ENCODE data around the gene DBNDD1. TPM values are rescaled to one million over a fixed set of nuclear protein-coding genes. Genes with fewer than 3 reads are reported as not detected.

DBNDD1 gene
- total RNA-seq, 1 donor from 2014 or later = 40.7 TPM

DNA sequence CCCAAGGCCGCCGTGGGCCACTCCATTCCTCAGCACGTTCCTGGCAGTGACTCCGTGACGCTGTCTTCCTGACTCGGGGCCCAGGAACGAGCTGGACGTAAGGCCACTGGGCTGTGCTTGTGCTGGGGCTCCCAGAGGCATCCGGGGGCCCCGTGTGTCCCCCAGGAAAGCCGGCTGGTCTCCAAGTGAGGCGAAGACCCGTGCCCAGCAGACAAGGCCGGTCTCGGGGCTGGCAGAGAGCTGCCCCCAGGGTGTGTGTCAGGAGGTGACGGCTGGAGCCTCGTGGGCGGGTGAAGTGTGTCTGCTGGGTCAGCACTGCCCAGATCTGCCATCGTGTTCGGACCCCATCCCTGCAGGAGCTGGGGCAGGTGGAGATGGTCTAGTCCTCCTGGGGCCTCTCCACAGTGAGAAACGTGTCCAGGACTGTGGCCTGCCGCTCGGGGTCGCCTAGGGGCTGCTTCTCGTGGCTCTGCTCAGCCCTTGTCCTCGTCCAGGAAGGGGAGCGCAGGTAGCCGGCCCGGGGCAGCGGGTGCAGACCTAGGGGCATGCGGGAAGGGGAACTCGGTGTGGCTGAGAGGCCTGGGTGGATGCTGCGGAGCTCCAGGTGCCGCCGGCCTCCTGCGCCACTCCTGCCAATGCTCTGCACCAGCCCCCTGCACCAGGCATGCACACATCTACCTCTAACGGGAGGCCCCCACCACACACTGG lies 13.1 kb downstream of the DBNDD1 start:
- TF ChIP-seq, protein P1, sequence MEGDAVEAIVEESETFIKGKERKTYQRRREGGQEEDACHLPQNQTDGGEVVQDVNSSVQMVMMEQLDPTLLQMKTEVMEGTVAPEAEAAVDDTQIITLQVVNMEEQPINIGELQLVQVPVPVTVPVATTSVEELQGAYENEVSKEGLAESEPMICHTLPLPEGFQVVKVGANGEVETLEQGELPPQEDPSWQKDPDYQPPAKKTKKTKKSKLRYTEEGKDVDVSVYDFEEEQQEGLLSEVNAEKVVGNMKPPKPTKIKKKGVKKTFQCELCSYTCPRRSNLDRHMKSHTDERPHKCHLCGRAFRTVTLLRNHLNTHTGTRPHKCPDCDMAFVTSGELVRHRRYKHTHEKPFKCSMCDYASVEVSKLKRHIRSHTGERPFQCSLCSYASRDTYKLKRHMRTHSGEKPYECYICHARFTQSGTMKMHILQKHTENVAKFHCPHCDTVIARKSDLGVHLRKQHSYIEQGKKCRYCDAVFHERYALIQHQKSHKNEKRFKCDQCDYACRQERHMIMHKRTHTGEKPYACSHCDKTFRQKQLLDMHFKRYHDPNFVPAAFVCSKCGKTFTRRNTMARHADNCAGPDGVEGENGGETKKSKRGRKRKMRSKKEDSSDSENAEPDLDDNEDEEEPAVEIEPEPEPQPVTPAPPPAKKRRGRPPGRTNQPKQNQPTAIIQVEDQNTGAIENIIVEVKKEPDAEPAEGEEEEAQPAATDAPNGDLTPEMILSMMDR (conservative IDR thresholded peaks at IDR 0.05; ENCODE audit: low read depth, low read length) = no peak
- DNase-seq (ENCODE audit: low read depth) = no peak
- H3K4me3 ChIP-seq (ENCODE audit: low read depth, low read length) = no peak overlapping the region

DNA sequence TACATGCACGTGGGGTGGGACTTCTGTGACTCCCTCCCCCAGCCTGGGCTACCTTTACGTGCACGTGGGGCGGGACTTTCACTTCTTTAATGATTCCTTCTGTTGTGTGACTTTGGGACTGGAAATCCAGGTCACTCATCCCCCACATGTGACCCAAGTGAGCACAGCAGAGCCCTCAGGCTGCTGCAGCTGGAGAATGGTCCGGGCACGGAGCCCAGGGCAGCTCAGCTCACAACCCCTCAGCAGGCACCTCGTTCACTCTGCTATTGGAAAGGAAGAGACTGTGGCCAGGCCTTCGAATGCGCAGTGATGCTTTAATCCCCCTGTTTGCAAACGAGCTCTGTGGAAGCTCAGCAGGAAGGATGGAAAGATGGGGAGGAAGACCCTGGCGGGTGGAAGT lies 14.7 kb downstream of the DBNDD1 start:
- TF ChIP-seq, protein P1 (conservative IDR thresholded peaks at IDR 0.05; ENCODE audit: low read depth, low read length) = no peak
- DNase-seq (ENCODE audit: low read depth) = no peak
- no peak overlapping the region for H3K4me3 ChIP-seq (ENCODE audit: low read depth, low read length)

DNA sequence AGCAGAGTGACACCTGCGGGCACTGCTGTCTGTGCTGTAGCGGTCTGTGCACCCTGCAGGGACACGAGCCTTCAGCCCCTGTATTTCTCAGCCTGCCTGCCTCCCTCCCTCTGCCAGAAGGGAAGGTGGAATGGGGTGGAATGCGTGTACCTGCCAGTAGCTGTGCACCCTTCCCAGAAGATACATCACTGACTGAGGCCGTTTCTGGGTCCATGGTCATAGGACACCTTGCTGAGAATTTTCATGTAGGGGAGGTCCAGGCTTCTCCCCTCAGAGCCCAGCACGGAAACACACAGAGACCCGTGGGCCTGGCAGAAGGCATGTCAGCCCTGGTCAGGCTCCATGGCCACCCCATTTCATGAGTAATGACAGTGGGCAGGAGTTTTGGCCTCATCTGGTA lies 16.5 kb downstream of the DBNDD1 start:
- DNase-seq (ENCODE audit: low read depth) = no peak
- TF ChIP-seq, protein P1 (conservative IDR thresholded peaks at IDR 0.05; ENCODE audit: low read depth, low read length) = no peak
- H3K4me3 ChIP-seq (ENCODE audit: low read depth, low read length) = no peak overlapping the region

DNA sequence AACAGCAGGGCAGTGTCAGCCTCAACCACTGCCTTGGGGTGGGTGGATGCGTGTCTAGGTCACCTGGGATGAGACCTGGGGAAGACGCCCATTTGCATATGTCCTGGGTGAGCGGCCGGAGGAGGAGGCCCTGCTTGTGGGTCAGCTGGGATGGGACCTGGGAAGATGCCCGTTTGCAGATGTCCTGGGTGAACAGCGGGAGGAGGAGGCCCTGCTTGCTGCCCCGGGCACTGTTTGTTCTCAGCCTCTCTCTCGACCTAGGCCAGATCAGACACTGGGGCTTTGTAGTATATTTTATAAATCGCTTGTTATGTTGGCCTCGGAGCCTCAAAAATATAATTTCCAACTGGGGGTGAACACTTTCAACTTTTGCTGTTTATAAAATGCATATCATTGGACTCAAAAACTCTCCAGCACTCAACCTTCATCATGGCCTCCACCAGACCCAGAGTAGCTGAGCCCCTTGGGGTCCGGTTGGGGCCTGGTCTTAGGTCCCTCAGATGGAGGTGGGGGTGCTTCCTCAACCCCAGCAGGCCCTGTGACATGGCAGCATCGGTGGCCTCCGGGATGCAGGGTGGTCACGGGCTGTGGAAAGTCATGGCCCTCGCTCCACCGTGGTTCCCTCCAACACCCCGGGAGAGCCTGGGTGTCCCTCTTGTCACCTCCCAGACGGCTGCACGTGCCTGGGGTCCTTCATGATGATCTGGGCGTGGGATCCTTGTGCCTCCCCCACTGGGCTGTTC lies 17.3 kb downstream of the DBNDD1 start:
- no peak for DNase-seq (ENCODE audit: low read depth)
- TF ChIP-seq, protein P1 (conservative IDR thresholded peaks at IDR 0.05; ENCODE audit: low read depth, low read length) = no peak
- H3K4me3 ChIP-seq (ENCODE audit: low read depth, low read length) = no peak overlapping the region

DNA sequence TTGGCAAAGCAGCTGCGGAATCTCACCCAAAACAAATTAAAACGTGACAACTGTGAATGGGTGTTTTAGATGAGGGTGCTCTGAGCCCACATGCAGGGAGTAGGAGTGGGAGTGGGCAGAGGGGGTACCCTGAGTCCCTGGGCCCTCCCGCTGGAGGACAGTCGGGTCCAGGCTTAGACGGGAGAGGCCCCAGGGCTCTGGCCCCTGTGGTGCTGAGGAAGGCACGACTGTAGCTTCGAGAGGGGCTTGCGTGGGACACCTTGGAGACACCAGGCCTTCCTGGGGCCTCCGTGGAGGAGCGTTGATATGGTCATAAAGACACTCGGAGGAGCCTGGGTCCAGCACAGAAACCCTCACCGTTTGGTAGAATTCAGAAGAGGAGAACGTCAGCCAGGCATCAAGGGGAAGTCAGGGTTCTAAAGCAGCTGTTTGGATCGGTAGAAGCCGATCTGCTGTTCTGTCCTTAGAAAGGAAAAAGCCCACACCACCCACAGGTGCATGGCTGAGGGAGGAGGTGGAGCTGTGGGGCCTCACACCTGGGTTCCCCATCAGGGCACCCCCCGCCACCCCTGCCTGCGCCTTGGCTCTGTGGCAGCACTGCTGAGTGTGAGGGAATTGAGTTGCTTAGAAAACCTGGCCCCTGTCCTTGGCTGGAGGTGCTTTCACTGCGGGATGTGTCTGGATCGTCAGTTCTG lies 18.4 kb downstream of the DBNDD1 start:
- TF ChIP-seq, protein P1 (conservative IDR thresholded peaks at IDR 0.05; ENCODE audit: low read depth, low read length) = no peak
- H3K4me3 ChIP-seq (ENCODE audit: low read depth, low read length) = no peak overlapping the region
- no peak for DNase-seq (ENCODE audit: low read depth)

DNA sequence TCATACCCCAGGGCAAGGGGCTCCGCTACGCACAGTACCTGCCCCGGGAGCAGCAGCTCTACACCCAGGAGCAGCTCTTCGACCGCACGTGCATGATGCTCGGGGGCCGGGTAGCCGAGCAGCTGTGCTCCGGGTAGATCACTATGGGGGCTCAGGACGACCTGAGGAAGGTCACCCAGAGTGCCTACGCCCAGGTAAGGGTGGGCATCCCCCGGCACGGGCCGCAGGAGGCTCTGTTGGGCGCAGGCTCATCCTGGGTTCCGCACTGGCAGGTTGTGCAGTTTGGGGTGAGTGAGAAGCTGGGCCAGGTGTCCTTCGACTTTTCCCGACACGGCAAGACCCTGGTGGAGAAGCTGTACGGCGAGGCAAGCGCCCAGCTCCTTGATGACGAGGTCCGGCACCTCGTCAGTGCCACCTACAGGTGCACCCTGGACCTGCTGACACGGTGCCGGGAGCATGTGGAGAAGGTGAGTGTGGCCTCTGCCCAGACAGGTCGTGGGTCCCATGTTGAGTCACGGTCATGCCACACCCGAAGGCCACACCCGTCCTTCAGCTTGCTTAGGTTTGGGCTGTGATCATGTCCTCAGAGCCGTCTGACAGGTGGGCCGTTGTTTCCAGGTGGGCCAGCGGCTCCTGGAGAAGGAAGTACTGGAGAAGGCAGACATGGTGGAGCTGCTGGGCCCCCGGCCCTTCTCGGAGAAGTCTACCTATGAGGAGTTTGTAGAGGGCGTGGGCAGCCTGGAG lies 19.3 kb downstream of the DBNDD1 start:
- TF ChIP-seq, protein P1 (conservative IDR thresholded peaks at IDR 0.05; ENCODE audit: low read depth, low read length) = no peak
- no peak overlapping the region for H3K4me3 ChIP-seq (ENCODE audit: low read depth, low read length)
- DNase-seq (ENCODE audit: low read depth) = no peak

Measured in epithelial cell of proximal tubule (primary cell).